NCI-H1105 treated with DMSO at 0.1 percent for 48 hours (cell line): ENCODE data around the gene TTC22.

Experiments used
- DNase-seq: peaks from one replicate; lab custom pipeline; 2025; lab: John Stamatoyannopoulos, UW

The TTC22 gene

DNA sequence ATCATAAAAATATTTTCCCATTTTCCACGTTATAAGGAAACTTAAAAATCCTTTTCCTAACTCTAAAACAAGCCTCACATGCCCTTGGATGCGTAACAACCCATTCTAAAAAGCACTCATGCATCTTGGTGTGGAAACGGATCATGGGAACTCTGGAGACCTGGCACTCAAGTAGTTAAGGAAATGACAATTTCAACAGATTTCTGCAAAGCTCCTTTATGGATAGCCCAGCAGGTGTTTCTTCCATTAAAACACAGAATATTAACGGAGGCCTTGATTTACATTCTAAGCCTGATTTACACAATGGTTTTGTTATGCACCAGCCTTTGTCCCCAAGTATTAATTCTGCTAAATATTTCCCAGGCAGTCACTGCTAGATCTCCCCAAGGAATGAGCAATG, 49.7 kb downstream of the TTC22 start:
- no peak for DNase-seq

DNA sequence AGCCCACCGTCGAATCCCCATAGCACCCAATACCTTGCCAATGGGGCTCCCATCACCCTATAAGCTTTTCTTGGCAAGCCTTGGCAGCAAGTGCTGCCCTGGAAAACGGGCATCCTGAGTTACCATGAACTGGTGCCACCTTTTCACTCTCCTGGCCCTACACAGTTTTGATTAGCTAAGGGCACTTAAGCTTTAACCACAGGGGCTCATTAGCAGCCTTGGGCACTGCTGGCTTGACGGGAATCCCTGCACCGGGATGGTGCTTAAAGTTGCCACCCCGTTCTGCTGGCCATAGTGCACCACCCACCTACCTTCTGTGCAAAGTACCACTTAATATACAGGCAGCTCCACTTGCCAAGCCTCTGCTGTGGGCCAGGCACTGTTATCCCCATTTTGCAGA, 50.5 kb downstream of the TTC22 start:
- DNase-seq: no peak

DNA sequence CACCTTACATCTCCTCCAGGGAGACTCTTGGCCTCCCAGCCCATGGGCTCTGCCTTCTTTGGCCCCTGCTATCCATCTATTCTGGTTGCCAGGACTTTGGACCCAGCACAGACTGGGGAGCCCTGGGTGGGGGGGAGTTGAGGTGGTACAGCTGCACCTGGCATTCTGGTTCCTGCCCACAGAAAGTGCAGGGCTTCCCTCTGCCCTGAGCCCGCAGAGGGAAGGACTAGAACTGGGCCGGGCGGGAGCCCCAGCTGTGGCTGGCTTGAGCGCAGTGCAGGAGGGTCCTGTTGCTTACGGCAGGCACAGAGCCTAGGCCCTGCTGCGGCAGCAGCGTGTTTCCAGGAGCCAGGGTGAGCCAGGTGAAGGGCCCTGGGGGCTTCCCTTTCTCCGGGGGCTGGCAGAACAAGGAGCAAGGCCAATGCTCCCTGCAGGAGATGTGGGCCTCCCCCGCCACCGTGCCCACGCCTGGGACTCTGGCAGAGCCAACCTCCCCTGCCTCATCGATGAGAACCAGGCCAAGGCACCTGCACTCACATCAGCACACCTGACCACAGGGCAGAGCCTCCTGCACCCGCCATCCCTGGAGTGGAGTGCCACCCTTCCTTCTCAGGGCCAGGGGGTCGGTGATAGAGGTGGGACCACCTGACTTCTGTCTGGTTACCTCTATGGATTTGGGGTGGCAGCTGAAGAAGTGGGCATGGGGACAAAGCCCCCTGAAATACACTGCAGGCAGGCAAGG, 52.9 kb downstream of the TTC22 start:
- DNase-seq: no peak

DNA sequence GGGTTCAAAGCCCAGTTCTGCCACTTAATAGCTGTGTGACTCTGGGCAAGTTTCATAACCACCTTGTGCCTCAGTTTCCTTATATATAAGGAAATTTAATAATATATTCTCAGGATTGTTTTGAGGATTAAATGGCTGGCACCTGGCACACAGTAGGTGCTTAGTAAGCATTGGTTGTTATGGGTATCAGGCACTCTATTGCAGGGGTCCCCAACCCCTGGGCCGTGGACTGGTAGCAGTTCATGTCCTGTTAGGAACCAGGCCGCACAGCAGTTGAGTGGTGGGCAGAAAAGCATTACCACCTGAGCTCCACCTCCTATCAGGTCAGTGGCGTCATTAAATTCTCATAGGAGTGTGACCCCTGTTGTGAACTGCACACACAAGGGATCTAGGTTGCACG, 55.3 kb downstream of the TTC22 start:
- no peak for DNase-seq

DNA sequence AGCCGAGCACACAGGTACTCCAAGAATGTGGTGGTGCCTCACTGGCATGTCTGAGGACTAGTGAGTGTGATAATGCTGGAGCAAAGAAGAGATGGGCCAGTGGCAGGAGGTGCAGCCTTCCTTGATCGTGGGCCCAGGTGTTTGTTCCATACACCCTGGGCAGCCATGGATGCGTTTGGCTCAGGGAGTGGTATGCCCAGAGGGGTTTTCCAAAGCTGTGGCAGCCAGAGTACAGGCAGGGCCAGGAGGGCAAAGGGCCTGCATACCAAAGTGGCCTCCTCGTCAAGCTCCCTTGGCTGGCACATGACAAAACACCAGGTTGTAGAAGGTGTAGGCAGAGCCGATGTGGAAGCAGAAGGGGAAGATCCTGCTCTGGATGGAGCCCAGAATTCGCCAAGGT, 55.8 kb downstream of the TTC22 start:
- DNase-seq: no peak

DNA sequence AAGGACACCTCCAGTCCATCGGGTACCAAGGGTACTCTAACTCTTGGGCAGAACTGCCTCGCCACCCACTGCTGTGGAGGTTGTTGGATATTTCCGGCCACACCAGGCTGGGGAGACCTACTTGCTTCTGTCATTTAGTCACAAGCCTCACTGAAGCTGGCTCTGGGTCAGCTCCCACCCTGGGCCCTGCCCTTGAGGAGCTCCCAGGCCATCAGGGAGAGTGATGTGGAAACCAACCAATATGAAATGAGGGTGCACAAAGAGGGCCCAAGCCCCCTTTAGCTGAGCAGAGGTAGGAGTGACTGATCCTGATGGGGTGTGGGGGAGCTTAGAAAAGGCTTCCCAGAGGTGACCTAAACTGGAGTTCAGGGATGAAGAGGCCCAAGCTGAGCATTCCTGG, 56.4 kb downstream of the TTC22 start:
- no peak for DNase-seq

DNA sequence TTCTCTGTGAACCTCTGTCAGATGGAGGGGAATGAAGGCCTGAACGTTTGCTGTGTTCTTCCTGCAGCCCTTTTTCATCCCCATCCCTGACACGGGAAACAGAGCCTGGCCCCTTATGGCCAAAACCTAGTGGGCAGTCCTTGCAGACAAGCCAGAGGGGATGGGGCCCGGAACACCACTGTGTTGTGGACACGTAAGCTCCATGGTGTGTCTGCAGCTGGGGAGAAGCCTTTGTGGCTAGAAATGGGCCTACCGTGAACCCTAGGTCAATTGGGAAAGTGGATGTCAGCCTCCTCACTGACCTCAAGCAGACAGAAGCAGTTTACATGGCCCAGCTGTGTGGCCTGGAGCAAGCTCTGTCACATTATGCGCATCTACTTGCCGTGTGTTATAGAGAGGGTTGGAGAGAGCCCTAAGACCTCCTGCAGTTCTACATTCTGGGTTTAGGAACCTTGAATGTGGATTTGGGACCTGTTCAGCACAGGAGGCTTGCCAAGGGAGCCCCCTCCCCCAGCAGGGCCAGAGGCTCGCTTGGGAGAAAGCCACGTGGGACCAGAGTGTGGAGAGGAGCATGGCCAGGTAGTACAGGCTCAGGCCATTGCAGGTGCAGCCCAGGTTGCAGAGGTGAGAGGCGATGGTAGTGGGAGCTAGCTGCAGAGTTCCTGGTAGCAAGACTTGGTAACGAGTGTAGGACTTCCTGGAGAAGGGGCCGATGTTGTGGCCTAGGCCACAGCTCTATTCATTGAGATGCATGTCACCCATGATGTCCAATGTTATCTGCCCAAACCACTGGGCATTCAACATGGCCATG, 57.5 kb downstream of the TTC22 start:
- DNase-seq: no peak

DNA sequence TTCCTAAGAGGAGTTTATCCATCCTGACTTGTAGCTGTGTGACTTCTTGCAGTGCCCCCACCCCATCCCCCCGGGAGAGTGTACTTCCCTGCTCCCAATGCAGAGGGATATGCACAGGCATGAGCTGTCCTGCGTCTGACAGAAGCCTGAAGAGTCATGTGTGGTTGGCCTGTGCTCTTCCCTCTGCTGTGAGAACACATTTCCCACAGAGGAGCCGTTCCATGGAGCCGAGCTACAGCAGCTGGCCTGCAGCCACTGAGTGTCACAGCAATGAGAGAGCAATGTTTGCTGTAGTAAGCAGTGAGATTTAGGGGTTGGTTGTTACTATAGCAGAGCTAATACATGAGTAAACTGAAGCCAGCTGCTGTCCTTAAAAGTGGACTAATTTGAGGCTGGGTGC, 58.8 kb downstream of the TTC22 start:
- DNase-seq: no peak

DNA sequence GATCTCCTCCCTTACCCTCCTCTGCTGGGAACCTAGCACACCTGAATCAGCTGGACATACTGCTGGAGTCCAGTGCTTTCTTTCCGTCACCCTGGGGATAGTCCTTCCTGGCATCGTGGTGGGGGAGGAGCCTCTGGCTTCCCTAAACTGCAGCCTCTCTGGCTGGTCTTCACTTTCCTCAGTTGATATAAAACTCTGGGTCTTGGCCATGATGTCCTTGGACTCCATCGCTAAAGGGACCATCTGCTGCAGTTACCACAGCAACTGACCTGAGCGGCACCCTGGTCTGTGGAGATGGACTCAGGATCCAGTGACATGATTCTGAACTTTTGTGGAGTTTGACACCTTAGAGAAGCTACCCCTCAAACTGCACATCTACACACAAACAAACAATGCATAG, 59.6 kb downstream of the TTC22 start:
- DNase-seq: no peak

DNA sequence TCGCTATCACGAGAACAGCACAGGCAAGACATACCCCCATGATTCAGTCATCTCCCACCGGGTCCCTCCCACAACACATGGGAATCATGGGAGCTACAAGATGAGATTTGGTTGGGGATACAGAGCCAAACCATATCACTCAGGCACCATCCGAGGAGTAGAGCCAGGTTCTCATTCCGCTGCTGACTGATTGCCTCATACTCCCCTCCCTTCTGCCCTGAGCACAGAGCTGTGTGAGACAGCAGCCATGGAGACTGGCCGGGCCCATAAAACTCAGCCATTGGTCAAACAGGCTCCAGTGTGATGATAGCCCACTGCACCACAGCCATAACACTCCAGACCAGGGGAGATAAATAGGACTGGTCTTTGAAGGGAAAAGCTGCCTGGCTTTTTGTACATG, 62.9 kb downstream of the TTC22 start:
- no peak for DNase-seq

DNA sequence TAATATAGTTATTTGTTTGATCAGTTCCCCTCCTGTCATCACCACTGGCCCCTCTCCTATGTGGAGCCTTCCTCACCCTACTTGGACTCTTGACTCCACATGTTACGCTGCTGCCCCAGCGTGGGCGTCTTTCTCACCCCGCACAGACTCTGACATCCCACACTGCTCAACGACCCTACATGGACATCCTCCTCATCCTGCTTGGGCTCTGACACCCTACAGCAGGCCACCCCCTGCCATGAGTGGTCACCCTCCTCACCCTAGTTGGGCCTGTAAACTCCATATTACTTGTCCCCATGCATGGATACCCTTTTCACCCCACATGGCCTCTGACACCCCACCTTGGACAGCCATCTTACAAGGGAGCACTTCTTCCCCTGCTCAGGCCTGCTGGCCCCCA, 64.4 kb downstream of the TTC22 start:
- no peak for DNase-seq
